Neural cell (in vitro differentiated cells): ENCODE measurements around the gene TIAM2.
A peak's percentile ranks its signal among the peaks of the same experiment; 100 is the strongest.

Experiments
- EZH2 ChIP-seq: fragments of 200-600, 300-800 bp; shearing (Covaris generic), sonication (generic); IDR thresholded peaks from 2 replicates; pipeline ENCODE4 v1.6.1; 2014; ENCODE audit warnings: antibody characterized with exemption, low read length, borderline replicate concordance, mild to moderate bottlenecking; ENCODE audit not compliant: insufficient read depth, poor library complexity, severe bottlenecking
- TF ChIP-seq, protein P1 (sequence below): fragments of 450-650 bp; IDR thresholded peaks from 2 replicates; pipeline ENCODE4 v1.5.1; 2014; ENCODE audit warnings: antibody characterized with exemption, mild to moderate bottlenecking, moderate library complexity; ENCODE audit not compliant: poor library complexity, severe bottlenecking
- TF ChIP-seq, protein P2 (sequence below): IDR thresholded peaks from 2 replicates; pipeline ENCODE4 v1.6.1; 2012; ENCODE audit warnings: borderline replicate concordance

DNA sequence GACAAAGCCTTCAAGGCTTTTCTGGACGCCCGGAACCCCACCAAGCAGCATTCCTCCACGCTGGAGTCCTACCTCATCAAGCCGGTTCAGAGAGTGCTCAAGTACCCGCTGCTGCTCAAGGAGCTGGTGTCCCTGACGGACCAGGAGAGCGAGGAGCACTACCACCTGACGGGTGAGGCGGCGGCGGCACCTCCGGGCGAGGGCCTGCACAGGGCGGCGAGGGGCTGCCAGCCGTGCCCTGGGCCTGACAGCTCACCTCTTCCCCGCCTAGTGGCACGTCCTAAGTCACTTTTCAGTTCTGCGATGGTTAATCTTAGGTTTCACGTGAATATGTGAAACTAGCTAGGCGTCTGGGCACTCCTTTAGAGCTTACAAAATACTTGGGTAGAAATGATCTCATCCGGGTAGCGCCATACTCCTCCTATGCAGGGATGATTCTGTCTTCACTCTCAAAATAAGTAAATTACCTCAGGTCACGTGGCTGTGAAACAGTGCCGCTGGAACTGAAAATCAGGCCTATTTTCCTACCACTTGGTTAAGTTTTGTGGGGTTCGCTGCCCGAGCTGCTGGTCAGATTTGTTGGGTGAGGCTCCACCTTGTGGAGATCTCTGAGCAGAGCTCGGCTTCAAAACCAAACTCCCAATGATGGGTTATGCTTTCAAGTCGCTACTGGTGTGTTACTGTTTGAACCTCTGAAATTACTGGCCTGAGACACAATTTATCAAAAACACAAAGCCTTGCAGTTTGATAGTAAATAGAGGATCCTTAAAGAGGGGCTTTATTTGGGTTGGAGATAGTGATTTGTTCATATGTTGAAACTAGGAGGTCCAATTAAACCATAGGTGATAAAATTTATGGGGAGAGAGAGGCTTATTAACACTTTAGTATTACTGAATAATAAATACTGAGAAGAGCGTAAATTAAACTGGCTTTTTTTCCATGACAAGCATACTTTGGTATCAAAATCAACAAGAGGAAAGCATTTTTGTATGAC lies 253.2 kb downstream of the TIAM2 start:
- no peak for TF ChIP-seq EZH2
- TF ChIP-seq, protein P1, sequence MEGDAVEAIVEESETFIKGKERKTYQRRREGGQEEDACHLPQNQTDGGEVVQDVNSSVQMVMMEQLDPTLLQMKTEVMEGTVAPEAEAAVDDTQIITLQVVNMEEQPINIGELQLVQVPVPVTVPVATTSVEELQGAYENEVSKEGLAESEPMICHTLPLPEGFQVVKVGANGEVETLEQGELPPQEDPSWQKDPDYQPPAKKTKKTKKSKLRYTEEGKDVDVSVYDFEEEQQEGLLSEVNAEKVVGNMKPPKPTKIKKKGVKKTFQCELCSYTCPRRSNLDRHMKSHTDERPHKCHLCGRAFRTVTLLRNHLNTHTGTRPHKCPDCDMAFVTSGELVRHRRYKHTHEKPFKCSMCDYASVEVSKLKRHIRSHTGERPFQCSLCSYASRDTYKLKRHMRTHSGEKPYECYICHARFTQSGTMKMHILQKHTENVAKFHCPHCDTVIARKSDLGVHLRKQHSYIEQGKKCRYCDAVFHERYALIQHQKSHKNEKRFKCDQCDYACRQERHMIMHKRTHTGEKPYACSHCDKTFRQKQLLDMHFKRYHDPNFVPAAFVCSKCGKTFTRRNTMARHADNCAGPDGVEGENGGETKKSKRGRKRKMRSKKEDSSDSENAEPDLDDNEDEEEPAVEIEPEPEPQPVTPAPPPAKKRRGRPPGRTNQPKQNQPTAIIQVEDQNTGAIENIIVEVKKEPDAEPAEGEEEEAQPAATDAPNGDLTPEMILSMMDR, result peak; percentile 80
- TF ChIP-seq, protein P2, sequence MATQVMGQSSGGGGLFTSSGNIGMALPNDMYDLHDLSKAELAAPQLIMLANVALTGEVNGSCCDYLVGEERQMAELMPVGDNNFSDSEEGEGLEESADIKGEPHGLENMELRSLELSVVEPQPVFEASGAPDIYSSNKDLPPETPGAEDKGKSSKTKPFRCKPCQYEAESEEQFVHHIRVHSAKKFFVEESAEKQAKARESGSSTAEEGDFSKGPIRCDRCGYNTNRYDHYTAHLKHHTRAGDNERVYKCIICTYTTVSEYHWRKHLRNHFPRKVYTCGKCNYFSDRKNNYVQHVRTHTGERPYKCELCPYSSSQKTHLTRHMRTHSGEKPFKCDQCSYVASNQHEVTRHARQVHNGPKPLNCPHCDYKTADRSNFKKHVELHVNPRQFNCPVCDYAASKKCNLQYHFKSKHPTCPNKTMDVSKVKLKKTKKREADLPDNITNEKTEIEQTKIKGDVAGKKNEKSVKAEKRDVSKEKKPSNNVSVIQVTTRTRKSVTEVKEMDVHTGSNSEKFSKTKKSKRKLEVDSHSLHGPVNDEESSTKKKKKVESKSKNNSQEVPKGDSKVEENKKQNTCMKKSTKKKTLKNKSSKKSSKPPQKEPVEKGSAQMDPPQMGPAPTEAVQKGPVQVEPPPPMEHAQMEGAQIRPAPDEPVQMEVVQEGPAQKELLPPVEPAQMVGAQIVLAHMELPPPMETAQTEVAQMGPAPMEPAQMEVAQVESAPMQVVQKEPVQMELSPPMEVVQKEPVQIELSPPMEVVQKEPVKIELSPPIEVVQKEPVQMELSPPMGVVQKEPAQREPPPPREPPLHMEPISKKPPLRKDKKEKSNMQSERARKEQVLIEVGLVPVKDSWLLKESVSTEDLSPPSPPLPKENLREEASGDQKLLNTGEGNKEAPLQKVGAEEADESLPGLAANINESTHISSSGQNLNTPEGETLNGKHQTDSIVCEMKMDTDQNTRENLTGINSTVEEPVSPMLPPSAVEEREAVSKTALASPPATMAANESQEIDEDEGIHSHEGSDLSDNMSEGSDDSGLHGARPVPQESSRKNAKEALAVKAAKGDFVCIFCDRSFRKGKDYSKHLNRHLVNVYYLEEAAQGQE, result no peak
